Measurements from ENCODE around the gene ADD2. TPM values are rescaled to one million over a fixed set of nuclear protein-coding genes. Genes with fewer than 3 reads are reported as not detected.

The ADD2 gene
- total and polyA plus RNA-seq, 12 donors, result 0.20 to 5.6 (median 1.9) TPM; not detected in 1

- Histone ChIP-seq H3K27ac (no peak overlapping the region), H3K27me3 (peaks cover 4% of the 10 kb centered on the region), H3K4me1 (replicated peaks in 1 of 2) (no peaks in the 10 kb centered on the region), H3K9me3 (replicated peaks in 1 of 3) (no peaks in the 10 kb centered on the region), H3K36me3 (replicated peaks in 1 of 2) (no peaks in the 10 kb centered on the region), H3K4me3 (no peak overlapping the region)
- DNase-seq, result no peak
- no peak for TF ChIP-seq POLR2A (IDR thresholded peaks at IDR 0.05)
- TF ChIP-seq CTCF (IDR thresholded peaks at IDR 0.05), result no peak
- intact Hi-C loops (cut with DNase I), result no loop called here
- WGBS, 4 donors, result 73 to 83% (median 78%) methylated on average over 6 of the region's 6 CpGs
Measured at GRCh38 chr2:70620020-70620419, 148.0 kb downstream of the ADD2 start.

GRCh38 chr2:70619167-70619566, 148.8 kb downstream of the ADD2 start:
- Histone ChIP-seq H3K4me3 (no peak overlapping the region), H3K27me3 (peaks cover 4% of the 10 kb centered on the region), H3K4me1 (replicated peaks in 1 of 2) (no peaks in the 10 kb centered on the region), H3K9me3 (replicated peaks in 1 of 3) (no peaks in the 10 kb centered on the region), H3K27ac (no peak overlapping the region), H3K36me3 (replicated peaks in 1 of 2) (no peaks in the 10 kb centered on the region)
- no peak for TF ChIP-seq POLR2A (IDR thresholded peaks at IDR 0.05)
- no peak for TF ChIP-seq CTCF (IDR thresholded peaks at IDR 0.05)
- WGBS, 4 donors, result 54 to 69% (median 60%) methylated on average over 3 of the region's 3 CpGs
- intact Hi-C loops (cut with DNase I), result loop anchor here (10.0 kb wide), 2 partner anchors 274 to 314 kb away; partner anchors contain the start of gene FAM136A (in 1 of the 2)
- no peak for DNase-seq

GRCh38 chr2:70616168-70616694, 151.8 kb downstream of the ADD2 start:
- intact Hi-C loops (cut with DNase I), result loop anchor here (2.0 to 10.0 kb wide), 3 partner anchors 271 to 311 kb away; partner anchors contain the start of gene FAM136A (in 1 of the 2)
- TF ChIP-seq CTCF (IDR thresholded peaks at IDR 0.05) (no peak), POLR2A (IDR thresholded peaks at IDR 0.05) (no peak)
- Histone ChIP-seq H3K4me3 (no peak overlapping the region), H3K27me3 (peaks cover 4% of the 10 kb centered on the region), H3K36me3 (replicated peaks in 1 of 2) (no peaks in the 10 kb centered on the region), H3K9me3 (replicated peaks in 1 of 3) (no peaks in the 10 kb centered on the region), H3K4me1 (replicated peaks in 1 of 2) (no peaks in the 10 kb centered on the region), H3K27ac (no peak overlapping the region)
- 60 to 90% (median 75%) methylated on average over 1 to 6 of the region's 6 CpGs; no CpG with 5 or more reads in 1 of the 4 donors for WGBS, 4 donors
- no peak for DNase-seq

- H3K36me3 ChIP-seq (replicated peaks in 1 of 2), result no peaks in the 10 kb centered on the region
- H3K27ac ChIP-seq, result no peak overlapping the region
- H3K27me3 ChIP-seq, result peaks cover 4% of the 10 kb centered on the region
- WGBS, 4 donors, result 46 to 72% (median 51%) methylated on average over 1 to 2 of the region's 2 CpGs
- H3K4me3 ChIP-seq, result no peak overlapping the region
- no peak for DNase-seq
- no peaks in the 10 kb centered on the region for H3K4me1 ChIP-seq (replicated peaks in 1 of 2)
- intact Hi-C loops (cut with DNase I), result loop anchor here (10.0 kb wide), 2 partner anchors 270 to 310 kb away; partner anchors contain the start of gene FAM136A (in 1 of the 2)
- TF ChIP-seq POLR2A (IDR thresholded peaks at IDR 0.05) (no peak), CTCF (IDR thresholded peaks at IDR 0.05) (no peak)
- H3K9me3 ChIP-seq (replicated peaks in 1 of 3), result no peaks in the 10 kb centered on the region
Measured at GRCh38 chr2:70615222-70615621, 152.8 kb downstream of the ADD2 start.

All from adrenal gland (tissue), 12 donors.